Measurements from ENCODE around the gene PGAM4.
"Not testable (repeated sequence)": the region's sequence is repeated elsewhere in the genome, so short reads cannot be mapped to it uniquely, and the experiment has no call there.

Gene PGAM4

DNA sequence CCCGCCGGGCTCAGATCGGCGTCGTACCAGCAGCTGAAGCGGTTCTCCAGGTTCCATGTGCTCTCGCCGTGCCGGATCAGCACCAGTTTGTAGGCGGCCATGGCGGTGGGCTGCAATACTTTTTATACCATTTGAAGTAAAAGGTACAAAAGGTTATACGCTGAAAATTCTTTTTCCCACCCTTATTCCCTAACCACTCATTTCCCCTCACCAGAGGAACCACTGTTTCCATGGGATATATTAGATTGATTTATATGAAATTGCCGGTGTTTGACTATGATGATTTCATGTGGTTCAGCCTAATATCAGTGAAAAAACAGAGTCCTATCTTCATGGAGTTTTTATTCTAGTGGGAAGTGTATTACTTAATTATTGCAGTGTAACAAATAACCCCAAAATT is at the start of gene PGAM4:
Gene PGAM4 (minus strand): TSS at position 101 of the 400 bp plus-strand sequence. CDS start 0 bp downstream, at position 101.
- DNase-seq, result no peak

- no peak for DNase-seq
Measured at GRCh38 chrX:78011846-78012245, 42.4 kb upstream of the PGAM4 start.

- DNase-seq, result no peak
Measured at GRCh38 chrX:77979870-77980269, 10.4 kb upstream of the PGAM4 start.

DNA sequence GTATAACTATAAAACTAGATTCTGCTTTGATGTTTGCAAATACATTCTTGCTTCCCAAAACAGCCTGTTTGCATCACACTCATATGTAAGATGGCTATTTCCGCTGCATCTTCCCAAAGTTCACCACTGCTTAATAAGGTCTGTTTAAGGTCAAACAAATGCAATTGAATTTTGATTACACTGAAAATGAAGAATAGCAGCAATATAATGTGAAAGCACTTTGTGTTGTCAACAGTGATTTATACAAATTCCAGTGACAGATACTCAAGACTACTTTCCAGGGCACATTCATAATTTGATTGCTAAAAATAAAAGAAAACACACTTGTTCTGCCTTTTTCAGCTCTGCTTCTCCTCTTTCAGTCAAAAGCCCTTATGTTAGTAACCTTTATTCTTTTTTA is 8.1 kb upstream of the PGAM4 start:
- DNase-seq, result no peak

GRCh38 chrX:77977095-77977494 is 7.7 kb upstream of the PGAM4 start:
- DNase-seq, result no peak

- DNase-seq, result no peak
Measured at GRCh38 chrX:77975755-77976154, 6.3 kb upstream of the PGAM4 start.

DNA sequence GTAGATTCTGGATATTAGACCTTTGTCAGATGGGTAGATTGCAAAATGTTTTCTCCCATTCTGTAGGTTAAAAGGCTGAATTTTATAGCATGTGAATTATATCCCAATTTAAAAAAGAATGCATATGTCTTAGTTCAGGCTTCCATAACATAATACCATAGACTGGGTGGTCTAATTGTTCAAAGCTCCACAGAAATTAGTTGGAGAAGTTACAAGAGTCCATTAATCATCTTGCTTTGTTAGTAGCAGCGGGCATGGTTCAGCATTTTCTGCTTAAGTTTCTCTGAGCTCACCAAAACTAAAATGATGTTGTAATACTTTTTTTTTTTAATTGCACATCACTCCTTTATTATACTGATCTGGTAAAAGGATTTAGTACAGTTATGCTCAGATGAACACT is 1.8 kb downstream of the PGAM4 start:
- no peak for DNase-seq

- DNase-seq, result no peak
Measured at GRCh38 chrX:77966361-77966760, 3.1 kb downstream of the PGAM4 start.

GRCh38 chrX:77962068-77962902 is 7.2 kb downstream of the PGAM4 start:
- DNase-seq, result no peak

GRCh38 chrX:77961063-77961462 is 8.4 kb downstream of the PGAM4 start:
- DNase-seq, result no peak

GRCh38 chrX:77960567-77960966 is 8.9 kb downstream of the PGAM4 start:
- no peak for DNase-seq

GRCh38 chrX:77953708-77954107 is 15.7 kb downstream of the PGAM4 start:
- no peak for DNase-seq

- DNase-seq, result peak; percentile 5 to 29
Measured at GRCh38 chrX:77953302-77953701, 16.1 kb downstream of the PGAM4 start.

DNA sequence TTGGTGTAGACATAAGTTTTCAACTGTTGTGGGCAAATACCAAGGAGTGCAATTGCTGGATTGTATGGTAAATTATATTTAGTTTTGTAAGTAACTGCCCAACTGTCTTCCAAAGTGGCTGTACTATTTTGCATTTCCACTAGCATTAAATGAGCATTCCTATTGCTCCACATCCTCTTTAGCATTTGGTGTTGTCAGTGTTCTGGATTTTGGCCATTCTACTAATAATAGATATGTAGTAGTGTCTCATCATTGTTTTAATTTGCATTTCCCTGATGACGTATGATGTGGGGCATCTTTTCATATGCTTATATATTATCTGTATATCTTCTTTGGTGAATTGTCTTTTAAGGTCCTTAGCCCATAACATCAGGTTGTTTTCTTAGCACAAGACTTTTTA is 17.3 kb downstream of the PGAM4 start:
- DNase-seq, result no peak

DNA sequence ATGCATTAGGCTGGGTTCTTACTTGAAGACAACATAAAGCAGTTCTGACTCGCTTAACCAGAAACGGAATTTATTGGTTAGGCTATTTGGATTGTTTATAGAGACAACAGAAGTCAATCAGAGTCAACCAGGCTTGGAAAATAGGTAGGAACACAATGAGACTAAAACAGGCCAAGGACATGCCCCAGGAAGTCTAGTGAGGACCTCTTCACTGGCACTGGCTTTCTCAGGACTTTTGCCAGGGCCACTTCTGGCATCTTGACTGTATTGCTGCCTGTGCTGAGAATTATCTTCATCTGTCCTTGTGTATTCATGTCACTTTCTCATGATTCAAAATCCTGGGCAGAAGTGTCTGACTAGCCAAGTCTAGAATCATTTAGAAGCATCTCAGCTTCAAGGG is 19.6 kb downstream of the PGAM4 start:
- DNase-seq, result no peak

DNA sequence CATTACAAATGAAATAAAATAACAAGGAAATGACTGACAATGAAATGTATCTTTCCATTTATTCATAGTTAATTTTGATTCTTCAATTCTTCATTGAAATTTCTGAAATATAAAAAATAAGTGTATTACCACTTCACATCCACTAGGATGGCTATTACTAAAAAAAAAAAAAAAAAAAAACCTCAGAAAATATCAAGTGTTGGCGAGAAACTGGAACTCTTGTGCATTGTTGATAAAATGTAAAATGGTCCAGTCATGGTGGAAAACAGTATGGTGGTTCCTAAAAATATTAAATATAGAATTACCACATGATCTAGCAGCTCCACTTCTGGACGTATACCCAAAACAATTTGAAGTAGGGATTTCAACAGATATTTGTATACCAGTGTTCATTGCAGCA is 22.9 kb downstream of the PGAM4 start:
- DNase-seq, result no peak

- no peak for DNase-seq
Measured at GRCh38 chrX:77945910-77946545, 23.4 kb downstream of the PGAM4 start.

GRCh38 chrX:77945031-77945430 is 24.4 kb downstream of the PGAM4 start:
- not testable (repeated sequence) for DNase-seq

DNA sequence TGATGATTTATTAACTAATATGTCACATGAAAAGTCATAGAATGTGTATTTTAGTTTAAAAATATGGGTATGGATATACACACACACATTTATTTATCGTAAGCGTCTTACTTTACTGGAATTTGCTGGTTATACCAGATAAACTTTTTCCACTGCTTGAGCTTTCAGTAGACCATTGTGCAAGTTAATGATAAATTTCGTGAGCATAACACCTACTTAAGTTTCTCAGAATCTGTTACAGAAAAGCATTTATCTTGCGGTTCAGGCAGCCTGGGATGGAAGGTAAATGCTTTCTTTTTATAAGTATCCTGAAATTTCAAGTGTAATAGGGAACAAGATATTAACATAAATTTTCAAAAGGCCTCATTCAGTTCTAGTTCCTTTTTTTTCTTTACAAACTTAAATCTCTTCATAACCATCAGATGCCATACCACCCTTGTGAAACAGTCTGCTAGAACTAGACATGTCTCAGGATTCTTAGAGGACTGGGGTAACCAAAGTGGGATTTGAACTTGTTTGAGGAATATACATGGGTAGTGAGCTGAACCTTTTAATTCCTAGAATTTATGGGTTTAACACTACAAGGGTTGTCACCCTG is 31.3 kb downstream of the PGAM4 start:
- no peak for DNase-seq

GRCh38 chrX:77937291-77937690 is 32.1 kb downstream of the PGAM4 start:
- no peak for DNase-seq

DNA sequence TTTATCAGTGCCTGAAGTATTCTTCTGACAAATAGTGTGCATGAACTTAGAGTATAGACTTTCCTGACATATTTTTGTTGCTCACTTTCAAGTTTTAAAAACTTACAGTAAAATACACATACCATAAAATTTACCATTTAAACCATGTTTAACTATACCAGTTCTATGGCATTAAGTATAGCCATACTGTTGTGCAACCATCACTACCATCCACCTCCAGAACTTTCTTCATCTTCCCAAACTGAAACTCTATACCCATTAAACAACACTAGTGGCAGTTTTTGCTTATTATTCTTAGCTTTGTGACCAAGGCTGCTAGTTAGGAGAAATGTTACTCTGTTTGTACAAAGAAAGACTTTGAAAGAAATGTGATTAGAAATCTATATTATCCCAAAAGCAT is 33.1 kb downstream of the PGAM4 start:
- no peak for DNase-seq

GRCh38 chrX:77935886-77936285 is 33.6 kb downstream of the PGAM4 start:
- DNase-seq, result no peak

GRCh38 chrX:77930581-77930980 is 38.9 kb downstream of the PGAM4 start:
- no peak for DNase-seq

DNA sequence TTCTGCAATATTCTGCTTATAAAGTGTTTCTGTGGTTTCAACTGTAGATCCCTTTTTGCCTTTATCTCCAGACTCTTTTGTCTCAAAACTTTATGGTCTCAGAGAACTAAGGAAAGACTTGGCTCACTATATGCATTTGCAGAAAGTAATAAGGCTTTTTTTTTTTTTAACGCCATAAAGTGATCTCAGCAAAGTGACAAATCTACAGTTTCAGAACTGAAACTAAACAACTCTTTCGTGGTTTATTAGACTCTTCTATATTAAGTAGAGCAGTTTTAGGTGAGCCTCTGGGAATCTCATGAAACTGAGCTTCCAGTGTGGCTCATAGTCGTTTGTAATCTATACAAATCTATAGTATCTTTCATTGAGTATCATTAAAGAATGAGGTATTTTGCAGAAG is 43.7 kb downstream of the PGAM4 start:
- no peak for DNase-seq
